ENCODE results near the gene PBXIP1. TPM values are rescaled to one million over a fixed set of nuclear protein-coding genes. Genes with fewer than 3 reads are reported as not detected.

The PBXIP1 gene
- total RNA-seq, 1 donor = 90.1 TPM

DNA sequence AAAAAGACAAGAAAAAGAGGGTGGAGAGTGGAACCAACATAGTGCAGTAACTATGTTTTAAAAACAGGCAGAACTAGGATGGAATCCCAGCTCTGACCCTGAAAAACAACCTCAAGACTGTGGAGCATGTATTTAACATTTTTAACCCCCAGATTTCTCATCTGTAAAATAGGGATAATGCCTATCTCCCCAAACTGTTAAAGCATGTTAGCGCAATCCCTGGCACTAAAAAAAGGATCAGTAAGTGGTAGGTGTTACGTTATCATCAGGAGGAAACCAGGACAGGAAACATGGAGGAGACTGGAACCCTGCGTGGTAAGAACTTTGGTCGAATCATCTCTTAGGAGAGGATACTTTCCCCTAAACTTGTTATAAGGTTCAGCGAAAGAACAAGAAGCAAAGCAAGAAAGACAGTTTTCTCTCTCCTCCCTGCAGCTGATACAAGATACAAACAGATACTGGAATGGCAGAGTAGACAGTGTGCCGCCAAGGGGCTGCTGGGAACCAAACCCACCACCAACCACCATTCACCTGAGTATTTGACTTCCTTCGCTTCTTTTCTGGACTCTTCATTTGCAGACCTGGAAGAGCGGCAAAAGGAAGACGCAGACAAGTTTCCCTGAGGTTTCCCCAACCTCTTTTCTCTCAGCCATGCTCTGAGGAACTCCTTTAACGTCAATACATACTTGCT lies 4.7 kb upstream of the PBXIP1 start:
- H2AFZ ChIP-seq (ENCODE audit: low read length) = no peak overlapping the region
- peaks cover 31% of the 10 kb centered on the region for H3K4me1 ChIP-seq (ENCODE audit: insufficient read depth, low read length)
- peak overlapping the region; percentile 24 for H3K27ac ChIP-seq (ENCODE audit: low read depth, low read length)
- H4K20me1 ChIP-seq (ENCODE audit: insufficient read depth, low read length) = peaks cover 10% of the 10 kb centered on the region
- peak overlapping the region; percentile 98 for H3K4me2 ChIP-seq (ENCODE audit: insufficient read depth, low read length)
- no peaks in the 10 kb centered on the region for H3K9me3 ChIP-seq (ENCODE audit: low read depth, low read length)
- no peaks in the 10 kb centered on the region for H3K27me3 ChIP-seq (ENCODE audit: insufficient read depth, low read length)
- peaks cover 46% of the 10 kb centered on the region for H3K36me3 ChIP-seq (ENCODE audit: insufficient read depth, low read length)
- TF ChIP-seq, protein P1, sequence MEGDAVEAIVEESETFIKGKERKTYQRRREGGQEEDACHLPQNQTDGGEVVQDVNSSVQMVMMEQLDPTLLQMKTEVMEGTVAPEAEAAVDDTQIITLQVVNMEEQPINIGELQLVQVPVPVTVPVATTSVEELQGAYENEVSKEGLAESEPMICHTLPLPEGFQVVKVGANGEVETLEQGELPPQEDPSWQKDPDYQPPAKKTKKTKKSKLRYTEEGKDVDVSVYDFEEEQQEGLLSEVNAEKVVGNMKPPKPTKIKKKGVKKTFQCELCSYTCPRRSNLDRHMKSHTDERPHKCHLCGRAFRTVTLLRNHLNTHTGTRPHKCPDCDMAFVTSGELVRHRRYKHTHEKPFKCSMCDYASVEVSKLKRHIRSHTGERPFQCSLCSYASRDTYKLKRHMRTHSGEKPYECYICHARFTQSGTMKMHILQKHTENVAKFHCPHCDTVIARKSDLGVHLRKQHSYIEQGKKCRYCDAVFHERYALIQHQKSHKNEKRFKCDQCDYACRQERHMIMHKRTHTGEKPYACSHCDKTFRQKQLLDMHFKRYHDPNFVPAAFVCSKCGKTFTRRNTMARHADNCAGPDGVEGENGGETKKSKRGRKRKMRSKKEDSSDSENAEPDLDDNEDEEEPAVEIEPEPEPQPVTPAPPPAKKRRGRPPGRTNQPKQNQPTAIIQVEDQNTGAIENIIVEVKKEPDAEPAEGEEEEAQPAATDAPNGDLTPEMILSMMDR (IDR thresholded peaks at IDR 0.05; ENCODE audit: extremely low read depth, low read depth, low read length) = no peak
- peak; percentile 90 for DNase-seq (ENCODE audit: insufficient read length, low spot score, missing footprints)
- H3K4me3 ChIP-seq (ENCODE audit: insufficient read depth, low read length) = peak overlapping the region; percentile 87
- H3K79me2 ChIP-seq (ENCODE audit: insufficient read depth, low read length) = peaks cover 19% of the 10 kb centered on the region

DNA sequence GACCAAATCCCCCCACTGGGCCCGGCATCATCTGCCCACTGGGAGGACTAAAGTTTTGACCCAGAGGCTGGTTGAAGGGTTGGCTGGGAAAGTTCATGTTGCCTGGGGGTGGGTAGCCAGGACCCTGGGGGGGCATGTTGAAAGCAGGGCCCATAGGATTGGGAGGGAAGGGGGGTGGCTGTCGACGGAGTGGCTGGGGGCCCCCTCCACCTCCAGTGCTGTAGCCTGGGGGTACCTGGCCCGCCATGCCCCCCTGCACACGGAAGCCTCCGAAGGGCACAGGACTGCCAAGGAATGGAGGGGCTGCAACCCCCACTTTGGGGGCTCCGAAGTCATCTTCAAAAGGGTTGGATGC lies 3.5 kb upstream of the PBXIP1 start:
- DNase-seq (ENCODE audit: insufficient read length, low spot score, missing footprints) = no peak
- peaks cover 5% of the 10 kb centered on the region for H4K20me1 ChIP-seq (ENCODE audit: insufficient read depth, low read length)
- H3K4me3 ChIP-seq (ENCODE audit: insufficient read depth, low read length) = no peak overlapping the region
- peaks cover 37% of the 10 kb centered on the region for H3K36me3 ChIP-seq (ENCODE audit: insufficient read depth, low read length)
- no peaks in the 10 kb centered on the region for H3K27me3 ChIP-seq (ENCODE audit: insufficient read depth, low read length)
- H3K79me2 ChIP-seq (ENCODE audit: insufficient read depth, low read length) = peaks cover 17% of the 10 kb centered on the region
- H3K27ac ChIP-seq (ENCODE audit: low read depth, low read length) = no peak overlapping the region
- TF ChIP-seq, protein P1 (IDR thresholded peaks at IDR 0.05; ENCODE audit: extremely low read depth, low read depth, low read length) = no peak
- no peaks in the 10 kb centered on the region for H3K9me3 ChIP-seq (ENCODE audit: low read depth, low read length)
- no peak overlapping the region for H3K4me2 ChIP-seq (ENCODE audit: insufficient read depth, low read length)
- H3K4me1 ChIP-seq (ENCODE audit: insufficient read depth, low read length) = peaks cover 41% of the 10 kb centered on the region
- no peak overlapping the region for H2AFZ ChIP-seq (ENCODE audit: low read length)

DNA sequence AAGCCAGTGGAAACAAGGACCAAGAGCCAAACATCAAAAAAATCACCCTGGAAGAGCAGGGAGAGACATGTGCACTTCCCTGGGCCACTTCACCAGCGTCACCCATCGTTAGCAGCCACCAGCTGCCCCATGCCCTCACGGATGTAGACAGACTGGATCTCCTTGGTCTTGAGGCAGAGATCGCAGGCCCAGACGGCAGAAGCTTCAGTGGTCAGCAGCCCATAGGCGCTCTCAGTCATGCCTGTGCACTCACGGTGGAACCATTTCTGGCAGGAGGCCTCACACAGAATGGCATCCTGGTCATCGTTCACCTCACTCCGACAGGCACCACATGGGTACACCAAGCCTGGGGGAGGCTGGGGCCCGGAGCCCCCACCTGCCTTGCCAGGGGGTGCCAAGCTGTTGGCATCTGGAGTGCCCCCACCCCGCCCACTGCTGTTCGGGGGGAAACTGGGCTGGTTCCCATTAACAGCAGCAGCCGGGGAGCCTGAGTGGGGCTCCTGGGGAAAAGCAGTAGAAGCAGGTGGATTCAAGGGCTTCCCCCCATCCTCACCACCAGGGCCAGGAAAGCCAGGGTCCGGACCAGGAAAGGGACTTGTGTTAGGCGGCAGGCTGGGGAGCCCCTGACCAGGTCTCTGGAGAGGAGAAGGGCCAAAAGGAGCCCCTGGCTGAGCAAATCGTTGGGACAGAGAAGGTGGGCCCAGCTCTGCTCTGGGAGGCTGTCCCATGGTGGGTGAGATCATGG lies 3.0 kb upstream of the PBXIP1 start:
- Histone ChIP-seq H3K27me3 (ENCODE audit: insufficient read depth, low read length) (no peaks in the 10 kb centered on the region), H3K79me2 (ENCODE audit: insufficient read depth, low read length) (peaks cover 17% of the 10 kb centered on the region), H3K4me1 (ENCODE audit: insufficient read depth, low read length) (peaks cover 41% of the 10 kb centered on the region), H3K9me3 (ENCODE audit: low read depth, low read length) (no peaks in the 10 kb centered on the region), H3K27ac (ENCODE audit: low read depth, low read length) (no peak overlapping the region), H2AFZ (ENCODE audit: low read length) (no peak overlapping the region), H3K4me3 (ENCODE audit: insufficient read depth, low read length) (no peak overlapping the region), H3K4me2 (ENCODE audit: insufficient read depth, low read length) (no peak overlapping the region), H3K36me3 (ENCODE audit: insufficient read depth, low read length) (peaks cover 31% of the 10 kb centered on the region), H4K20me1 (ENCODE audit: insufficient read depth, low read length) (peaks cover 5% of the 10 kb centered on the region)
- peak; percentile 56 for DNase-seq (ENCODE audit: insufficient read length, low spot score, missing footprints)
- TF ChIP-seq, protein P1 (IDR thresholded peaks at IDR 0.05; ENCODE audit: extremely low read depth, low read depth, low read length) = no peak

DNA sequence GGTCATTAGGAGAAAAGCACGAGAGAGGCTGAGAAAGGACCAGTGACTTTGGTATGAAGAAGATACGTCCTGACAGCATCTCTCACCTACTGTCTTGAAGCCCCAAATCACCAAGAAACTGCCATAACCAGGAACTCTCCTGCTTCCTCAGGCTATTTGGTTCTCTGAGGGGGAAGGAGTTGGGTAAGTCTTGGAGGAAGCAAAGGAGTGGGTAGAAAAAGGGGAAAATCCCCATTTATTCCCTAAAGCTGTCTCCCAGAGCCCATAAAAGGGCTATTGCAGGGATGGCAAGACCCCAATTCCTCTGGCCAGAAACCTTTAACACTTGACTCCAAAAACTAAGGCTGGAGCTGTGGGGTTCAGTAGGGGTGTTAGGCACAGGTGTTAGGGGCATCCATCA lies 2.1 kb upstream of the PBXIP1 start:
- H4K20me1 ChIP-seq (ENCODE audit: insufficient read depth, low read length) = peaks cover 5% of the 10 kb centered on the region
- H3K27ac ChIP-seq (ENCODE audit: low read depth, low read length) = no peak overlapping the region

More for the DNA sequence above, 2.1 kb upstream of the PBXIP1 start:
- H2AFZ ChIP-seq (ENCODE audit: low read length) = no peak overlapping the region
- H3K4me1 ChIP-seq (ENCODE audit: insufficient read depth, low read length) = peaks cover 41% of the 10 kb centered on the region
- no peak overlapping the region for H3K4me2 ChIP-seq (ENCODE audit: insufficient read depth, low read length)
- peaks cover 13% of the 10 kb centered on the region for H3K79me2 ChIP-seq (ENCODE audit: insufficient read depth, low read length)
- DNase-seq (ENCODE audit: insufficient read length, low spot score, missing footprints) = peak; percentile 63
- no peaks in the 10 kb centered on the region for H3K9me3 ChIP-seq (ENCODE audit: low read depth, low read length)
- TF ChIP-seq, protein P1 (IDR thresholded peaks at IDR 0.05; ENCODE audit: extremely low read depth, low read depth, low read length) = no peak
- H3K4me3 ChIP-seq (ENCODE audit: insufficient read depth, low read length) = no peak overlapping the region
- H3K36me3 ChIP-seq (ENCODE audit: insufficient read depth, low read length) = peaks cover 24% of the 10 kb centered on the region
- no peaks in the 10 kb centered on the region for H3K27me3 ChIP-seq (ENCODE audit: insufficient read depth, low read length)

Measured in osteoblast (primary cell).